NCI-H1436 (cell line): ENCODE results near the gene LHX5.
"Not testable (repeated sequence)": the region's sequence is repeated elsewhere in the genome, so short reads cannot be mapped to it uniquely, and the experiment has no call there.

Source experiments
- DNase-seq: peaks from one replicate; lab custom pipeline; 2025; lab: John Stamatoyannopoulos, UW

LHX5 gene

GRCh38 chr12:113471619-113472171 lies at the start of gene LHX5:
Gene LHX5 (minus strand): TSS chr12:113471871. CDS start chr12:113471498, 373 bp downstream.
- no peak for DNase-seq

GRCh38 chr12:113519464-113520307 lies 48.0 kb upstream of the LHX5 start:
- DNase-seq, result no peak

- DNase-seq, result no peak
Measured at GRCh38 chr12:113515082-113515856, 43.6 kb upstream of the LHX5 start.

- DNase-seq, result no peak
Measured at GRCh38 chr12:113514602-113515001, 42.9 kb upstream of the LHX5 start.

GRCh38 chr12:113512568-113512967 lies 40.9 kb upstream of the LHX5 start:
- no peak for DNase-seq

- no peak for DNase-seq
Measured at GRCh38 chr12:113506867-113507266, 35.2 kb upstream of the LHX5 start.

GRCh38 chr12:113505941-113506340 lies 34.3 kb upstream of the LHX5 start:
- no peak for DNase-seq

- DNase-seq, result no peak
Measured at GRCh38 chr12:113504917-113505316, 33.2 kb upstream of the LHX5 start.

- no peak for DNase-seq
Measured at GRCh38 chr12:113500782-113501311, 29.2 kb upstream of the LHX5 start.

- DNase-seq, result no peak
Measured at GRCh38 chr12:113500306-113500675, 28.6 kb upstream of the LHX5 start.

GRCh38 chr12:113498490-113498889 lies 26.8 kb upstream of the LHX5 start:
- no peak for DNase-seq

- DNase-seq, result no peak
Measured at GRCh38 chr12:113497693-113498092, 26.0 kb upstream of the LHX5 start.

- DNase-seq, result not testable (repeated sequence)
Measured at GRCh38 chr12:113495941-113496340, 24.3 kb upstream of the LHX5 start.

- no peak for DNase-seq
Measured at GRCh38 chr12:113488322-113488721, 16.7 kb upstream of the LHX5 start.

- DNase-seq, result no peak
Measured at GRCh38 chr12:113486722-113487121, 15.1 kb upstream of the LHX5 start.

- no peak for DNase-seq
Measured at GRCh38 chr12:113485330-113485729, 13.7 kb upstream of the LHX5 start.

- no peak for DNase-seq
Measured at GRCh38 chr12:113482334-113482733, 10.7 kb upstream of the LHX5 start.

- DNase-seq, result no peak
Measured at GRCh38 chr12:113480336-113480971, 8.8 kb upstream of the LHX5 start.

- no peak for DNase-seq
Measured at GRCh38 chr12:113479590-113480335, 8.1 kb upstream of the LHX5 start.

GRCh38 chr12:113479216-113479589 lies 7.5 kb upstream of the LHX5 start:
- no peak for DNase-seq

- DNase-seq, result no peak
Measured at GRCh38 chr12:113478351-113479011, 6.8 kb upstream of the LHX5 start.
